Measurements from ENCODE around the gene KIFC3. TPM values are rescaled to one million over a fixed set of nuclear protein-coding genes. Genes with fewer than 3 reads are reported as not detected.
"Not testable (repeated sequence)": the region's sequence is repeated elsewhere in the genome, so short reads cannot be mapped to it uniquely, and the experiment has no call there.

KIFC3 gene
- polyA plus RNA-seq, 3 donors from 2014 or later: 5.1 to 13.6 (median 12.2) TPM

- Mint-ChIP-seq H3K4me1 (peaks cover 56 to 68% of the 10 kb centered on the region in 2 donors), H3K4me3 (no peak overlapping the region), H3K27me3 (ENCODE audit: low read depth in 3 of 3) (peaks cover 6 to 19% (median 14%) of the 10 kb centered on the region in 3 donors), H3K27ac (peak overlapping the region in 2 of 6 donors; percentile 40 to 65), H3K9me3 (peaks cover 0 to 2% (median 0%) of the 10 kb centered on the region in 6 donors), H3K36me3 (no peaks in the 10 kb centered on the region)
- no peak for DNase-seq
Measured at GRCh38 chr16:57804111-57804837, 2.0 kb upstream of the KIFC3 start.

- H3K4me3 Mint-ChIP-seq: peak overlapping the region; percentile 93 to 100 (median 96)
- no peaks in the 10 kb centered on the region for H3K36me3 Mint-ChIP-seq
- no peak for DNase-seq
- peak overlapping the region; percentile 84 to 99 (median 96) for H3K27ac Mint-ChIP-seq
- peaks cover 0 to 2% (median 0%) of the 10 kb centered on the region in 6 donors for H3K9me3 Mint-ChIP-seq
- H3K4me1 Mint-ChIP-seq: peaks cover 57 to 69% of the 10 kb centered on the region in 2 donors
- peaks cover 6 to 19% (median 12%) of the 10 kb centered on the region in 3 donors for H3K27me3 Mint-ChIP-seq (ENCODE audit: low read depth in 3 of 3)
Measured at GRCh38 chr16:57803134-57803990, 1.1 kb upstream of the KIFC3 start.

GRCh38 chr16:57801809-57802340, 416 bp downstream of the KIFC3 start:
- H3K4me1 Mint-ChIP-seq: peaks cover 46 to 60% of the 10 kb centered on the region in 2 donors
- H3K27ac Mint-ChIP-seq: peak overlapping the region; percentile 55 to 87 (median 76)
- H3K9me3 Mint-ChIP-seq: peaks cover 0 to 2% (median 0%) of the 10 kb centered on the region in 6 donors
- H3K36me3 Mint-ChIP-seq: peaks cover 0 to under 1% (median 0%) of the 10 kb centered on the region in 3 donors
- peak in 1 of 3 donors; percentile 38 for DNase-seq
- peak overlapping the region; percentile 51 to 76 (median 72) for H3K4me3 Mint-ChIP-seq
- peaks cover 6 to 19% (median 12%) of the 10 kb centered on the region in 3 donors for H3K27me3 Mint-ChIP-seq (ENCODE audit: low read depth in 3 of 3)

GRCh38 chr16:57801098-57801808, 1.0 kb downstream of the KIFC3 start:
- no peak for DNase-seq
- peaks cover 0 to 3% (median 0%) of the 10 kb centered on the region in 3 donors for H3K36me3 Mint-ChIP-seq
- H3K4me3 Mint-ChIP-seq: peak overlapping the region; percentile 51 to 76 (median 72)
- peaks cover 47 to 53% of the 10 kb centered on the region in 2 donors for H3K4me1 Mint-ChIP-seq
- peaks cover 0 to 2% (median 0%) of the 10 kb centered on the region in 6 donors for H3K9me3 Mint-ChIP-seq
- peaks cover 6 to 17% (median 12%) of the 10 kb centered on the region in 3 donors for H3K27me3 Mint-ChIP-seq (ENCODE audit: low read depth in 3 of 3)
- peak overlapping the region; percentile 55 to 87 (median 76) for H3K27ac Mint-ChIP-seq

GRCh38 chr16:57800200-57801097, 1.8 kb downstream of the KIFC3 start:
- Mint-ChIP-seq H3K27me3 (ENCODE audit: low read depth in 3 of 3) (peaks cover 6 to 14% (median 12%) of the 10 kb centered on the region in 3 donors), H3K4me3 (peak overlapping the region; percentile 51 to 76 (median 61)), H3K27ac (peak overlapping the region; percentile 55 to 87 (median 80)), H3K4me1 (peaks cover 48 to 52% of the 10 kb centered on the region in 2 donors), H3K9me3 (peaks cover 0 to 2% (median 0%) of the 10 kb centered on the region in 6 donors), H3K36me3 (peaks cover 0 to 3% (median 0%) of the 10 kb centered on the region in 3 donors)
- DNase-seq: no peak

GRCh38 chr16:57799600-57800199, 2.6 kb downstream of the KIFC3 start:
- Mint-ChIP-seq H3K36me3 (peaks cover 0 to 3% (median 0%) of the 10 kb centered on the region in 3 donors), H3K27me3 (ENCODE audit: low read depth in 3 of 3) (peaks cover 6 to 14% (median 11%) of the 10 kb centered on the region in 3 donors), H3K27ac (peak overlapping the region; percentile 43 to 87 (median 76)), H3K4me1 (peaks cover 49 to 52% of the 10 kb centered on the region in 2 donors), H3K4me3 (peak overlapping the region; percentile 22 to 80 (median 49)), H3K9me3 (peaks cover 0 to 2% (median 0%) of the 10 kb centered on the region in 6 donors)
- DNase-seq: no peak

- Mint-ChIP-seq H3K27me3 (ENCODE audit: low read depth in 3 of 3) (peaks cover 6 to 14% (median 11%) of the 10 kb centered on the region in 3 donors), H3K9me3 (peaks cover 0 to 2% (median 0%) of the 10 kb centered on the region in 6 donors), H3K36me3 (peaks cover 0 to 3% (median 0%) of the 10 kb centered on the region in 3 donors), H3K27ac (peak overlapping the region; percentile 60 to 87 (median 76)), H3K4me3 (peak overlapping the region; percentile 44 to 80 (median 55)), H3K4me1 (peaks cover 49 to 50% of the 10 kb centered on the region in 2 donors)
- no peak for DNase-seq
Measured at GRCh38 chr16:57798953-57799599, 3.2 kb downstream of the KIFC3 start.

- Mint-ChIP-seq H3K36me3 (peaks cover 0 to 3% (median 0%) of the 10 kb centered on the region in 3 donors), H3K27me3 (ENCODE audit: low read depth in 3 of 3) (peaks cover 6 to 14% (median 11%) of the 10 kb centered on the region in 3 donors), H3K4me1 (peaks cover 43 to 46% of the 10 kb centered on the region in 2 donors), H3K9me3 (peaks cover 0 to 2% (median 0%) of the 10 kb centered on the region in 6 donors), H3K27ac (peak overlapping the region in 5 of 6 donors; percentile 60 to 87 (median 79)), H3K4me3 (no peak overlapping the region)
- DNase-seq: no peak
Measured at GRCh38 chr16:57798267-57798810, 4.0 kb downstream of the KIFC3 start.

GRCh38 chr16:57797526-57798266, 4.6 kb downstream of the KIFC3 start:
- Mint-ChIP-seq H3K27ac (no peak overlapping the region), H3K27me3 (ENCODE audit: low read depth in 3 of 3) (peaks cover 3 to 10% (median 7%) of the 10 kb centered on the region in 3 donors), H3K9me3 (peaks cover 0 to 2% (median 0%) of the 10 kb centered on the region in 6 donors), H3K36me3 (peaks cover 0 to 3% (median 0%) of the 10 kb centered on the region in 3 donors), H3K4me3 (no peak overlapping the region), H3K4me1 (peaks cover 36 to 39% of the 10 kb centered on the region in 2 donors)
- DNase-seq: no peak

GRCh38 chr16:57797216-57797525, 5.1 kb downstream of the KIFC3 start:
- Mint-ChIP-seq H3K27me3 (ENCODE audit: low read depth in 3 of 3) (peaks cover 0 to 5% (median 5%) of the 10 kb centered on the region in 3 donors), H3K4me3 (no peak overlapping the region), H3K4me1 (peaks cover 36 to 39% of the 10 kb centered on the region in 2 donors), H3K27ac (peak overlapping the region in 1 of 6 donors; percentile 71), H3K9me3 (no peaks in the 10 kb centered on the region), H3K36me3 (peaks cover 2 to 5% (median 2%) of the 10 kb centered on the region in 3 donors)
- DNase-seq: no peak

GRCh38 chr16:57796014-57796413, 6.3 kb downstream of the KIFC3 start:
- H3K27ac Mint-ChIP-seq, H3K4me3 Mint-ChIP-seq: not testable (repeated sequence)

More at GRCh38 chr16:57796014-57796413, 6.3 kb downstream of the KIFC3 start:
- H3K4me1 Mint-ChIP-seq: peaks cover 38% of the 10 kb centered on the region in 2 donors
- not testable (repeated sequence) for H3K27me3 Mint-ChIP-seq (ENCODE audit: low read depth in 3 of 3); H3K9me3 Mint-ChIP-seq; DNase-seq; H3K36me3 Mint-ChIP-seq

Data from immature natural killer cell (primary cell).